HG02798 (cell line): ENCODE results near the gene PUS7.
"Not testable (repeated sequence)": the region's sequence is repeated elsewhere in the genome, so short reads cannot be mapped to it uniquely, and the experiment has no call there.

Experiments used
- ATAC-seq: cut with Tn5 transposase; IDR thresholded peaks from one replicate; pipeline ENCODE4 v1.9.1; 2021; ENCODE audit warnings: mild to moderate bottlenecking; ENCODE audit not compliant: unreplicated experiment, poor library complexity

Gene PUS7

GRCh38 chr7:105521717-105522463, at the start of gene PUS7:
Gene PUS7 (minus strand): TSS chr7:105522271. CDS start chr7:105508512, 13,759 bp downstream.
- ATAC-seq, result peak; percentile 88

- ATAC-seq, result no peak
Observed at GRCh38 chr7:105567821-105568220, 45.8 kb upstream of the PUS7 start.

- no peak for ATAC-seq
Observed at GRCh38 chr7:105567024-105567423, 45.0 kb upstream of the PUS7 start.

GRCh38 chr7:105565190-105565589, 43.1 kb upstream of the PUS7 start:
- ATAC-seq, result no peak

GRCh38 chr7:105559926-105560325, 37.9 kb upstream of the PUS7 start:
- no peak for ATAC-seq

GRCh38 chr7:105538339-105538738, 16.3 kb upstream of the PUS7 start:
- no peak for ATAC-seq

GRCh38 chr7:105532709-105533460, 10.8 kb upstream of the PUS7 start:
- no peak for ATAC-seq

GRCh38 chr7:105531792-105532671, 10.0 kb upstream of the PUS7 start, which contains the start of gene RINT1:
Gene RINT1 (plus strand): TSS chr7:105532201. CDS start chr7:105532316, 115 bp downstream.
- peak; percentile 99 for ATAC-seq

GRCh38 chr7:105530546-105530945, 8.5 kb upstream of the PUS7 start:
- ATAC-seq, result no peak

- ATAC-seq, result no peak
Observed at GRCh38 chr7:105530126-105530525, 8.1 kb upstream of the PUS7 start.

GRCh38 chr7:105527737-105528136, 5.7 kb upstream of the PUS7 start:
- not testable (repeated sequence) for ATAC-seq

- no peak for ATAC-seq
Observed at GRCh38 chr7:105524840-105525239, 2.8 kb upstream of the PUS7 start.

- ATAC-seq, result not testable (repeated sequence)
Observed at GRCh38 chr7:105524423-105524822, 2.4 kb upstream of the PUS7 start.

GRCh38 chr7:105521027-105521716, 899 bp downstream of the PUS7 start:
- ATAC-seq, result peak; percentile 37

- ATAC-seq, result not testable (repeated sequence)
Observed at GRCh38 chr7:105520620-105521019, 1.5 kb downstream of the PUS7 start.

- no peak for ATAC-seq
Observed at GRCh38 chr7:105519353-105519752, 2.7 kb downstream of the PUS7 start.

- not testable (repeated sequence) for ATAC-seq
Observed at GRCh38 chr7:105515610-105516009, 6.5 kb downstream of the PUS7 start.

GRCh38 chr7:105512926-105513526, 9.0 kb downstream of the PUS7 start:
- ATAC-seq, result no peak

- no peak for ATAC-seq
Observed at GRCh38 chr7:105512415-105512814, 9.7 kb downstream of the PUS7 start.

GRCh38 chr7:105502173-105502572, 19.9 kb downstream of the PUS7 start:
- ATAC-seq, result no peak
